HG02885 (cell line): ENCODE results near the gene SPTLC3.

ENCODE experiments used
- ATAC-seq: cut with Tn5 transposase; IDR thresholded peaks from one replicate; pipeline ENCODE4 v1.9.1; 2021; ENCODE audit warnings: mild to moderate bottlenecking; ENCODE audit not compliant: unreplicated experiment, poor library complexity

The SPTLC3 gene

DNA sequence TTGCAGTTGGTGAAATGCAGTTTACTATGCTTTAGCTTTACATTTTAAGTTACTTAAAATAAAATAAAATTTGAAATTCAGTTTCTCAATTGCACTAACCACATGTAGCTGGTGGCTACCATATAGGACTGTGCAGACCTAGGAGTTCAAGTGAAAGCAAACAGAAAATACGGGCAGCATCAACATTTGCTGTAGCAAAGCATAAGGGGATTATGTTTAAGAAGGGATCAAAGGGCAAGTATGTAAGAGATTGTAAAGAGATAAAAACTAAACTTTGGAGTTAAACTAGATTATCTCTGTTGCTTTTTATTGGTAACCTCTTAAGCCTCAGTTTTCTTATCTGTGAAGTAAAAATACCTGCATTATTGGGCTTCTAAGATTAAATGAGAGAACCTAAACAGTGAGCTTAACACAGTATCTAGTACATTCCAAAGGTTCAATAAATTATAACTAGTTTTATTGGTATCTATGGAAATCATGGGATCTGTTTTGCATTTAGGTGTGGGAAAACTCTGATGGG lies 81.2 kb downstream of the SPTLC3 start:
- no peak for ATAC-seq

DNA sequence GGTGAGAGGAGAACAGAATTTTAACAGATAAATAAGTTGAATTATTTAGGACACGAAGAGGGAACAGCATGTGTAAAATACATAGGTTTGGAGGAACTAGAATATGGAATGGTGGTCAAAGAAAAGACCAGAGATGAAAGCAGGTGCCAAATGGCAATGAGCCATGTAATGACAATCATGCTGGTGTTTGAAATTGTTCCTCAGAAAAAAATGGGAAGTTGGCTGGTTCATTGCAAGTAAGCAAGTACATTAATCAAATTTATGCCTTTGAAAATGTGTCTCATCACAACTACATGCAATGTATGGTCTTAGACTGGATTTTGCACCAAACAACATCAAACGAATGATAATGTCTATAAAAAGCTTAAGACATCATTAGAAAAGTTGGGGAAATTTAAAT lies 83.3 kb downstream of the SPTLC3 start:
- ATAC-seq = no peak

DNA sequence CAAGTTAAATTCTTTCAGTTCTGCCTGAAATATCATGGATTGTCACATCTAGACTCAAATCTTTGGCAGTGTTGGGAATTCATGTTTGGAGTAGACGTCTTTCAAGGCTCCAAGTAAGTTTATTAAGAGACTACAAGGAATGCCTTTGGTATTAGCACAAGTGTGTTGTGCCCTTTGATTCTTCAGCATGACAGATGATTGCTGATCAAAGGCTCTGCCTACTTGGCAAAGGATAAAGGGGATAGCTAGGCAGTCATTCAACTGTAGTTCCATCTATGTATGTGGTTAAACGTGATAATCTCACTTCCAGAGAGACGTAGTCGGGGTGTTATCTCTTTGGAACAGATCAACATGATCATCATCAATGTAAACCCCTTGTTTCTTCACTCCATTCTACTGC lies 86.2 kb downstream of the SPTLC3 start:
- ATAC-seq = no peak

DNA sequence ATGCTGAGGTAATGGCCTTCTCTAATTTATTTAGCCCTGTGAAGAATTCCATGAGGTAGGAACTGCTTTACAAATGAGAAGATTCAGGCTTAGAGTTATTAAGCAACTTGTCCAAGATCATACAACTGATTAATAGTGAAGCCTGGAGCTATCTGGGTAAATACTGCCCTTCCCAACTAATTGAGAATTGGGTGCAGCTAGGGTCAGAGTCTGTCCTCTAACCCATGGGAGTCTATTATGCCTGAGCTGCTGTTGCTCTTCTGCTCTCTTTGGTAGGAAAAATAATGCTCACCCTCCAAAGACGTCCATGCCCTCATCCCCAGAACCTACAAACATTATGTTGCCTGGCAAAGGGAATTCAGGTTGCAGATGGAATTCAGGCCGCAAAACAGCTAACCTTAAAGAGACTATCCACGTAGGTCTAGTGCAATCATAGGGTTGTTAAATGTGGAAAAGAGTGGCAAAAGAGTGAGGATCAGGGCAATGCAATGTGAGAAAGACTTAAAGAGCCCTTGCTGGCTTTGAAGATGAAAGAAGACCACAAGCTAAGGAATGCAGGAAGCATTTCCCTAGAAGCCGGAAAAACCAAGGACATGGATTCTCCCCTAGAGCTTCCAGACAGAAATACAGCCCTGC lies 90.1 kb downstream of the SPTLC3 start:
- no peak for ATAC-seq

DNA sequence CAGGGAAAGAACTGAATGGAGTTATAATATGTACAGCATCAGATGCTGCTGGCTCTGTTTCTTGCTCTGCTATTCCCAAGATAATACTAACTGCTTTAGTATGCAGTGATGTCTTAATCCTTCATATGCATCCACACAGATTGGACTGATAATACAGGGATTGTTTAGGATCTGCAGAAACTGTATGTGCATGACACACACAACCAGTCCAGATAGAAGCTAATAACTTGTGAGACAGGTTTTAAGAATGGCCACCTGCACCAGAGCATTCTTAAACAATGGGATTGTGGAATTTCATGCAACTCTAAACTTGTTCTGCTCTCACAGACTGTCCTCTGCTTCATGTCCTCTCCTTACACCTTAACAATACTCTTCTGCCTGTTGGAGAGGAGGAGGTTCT lies 90.9 kb downstream of the SPTLC3 start:
- no peak for ATAC-seq

DNA sequence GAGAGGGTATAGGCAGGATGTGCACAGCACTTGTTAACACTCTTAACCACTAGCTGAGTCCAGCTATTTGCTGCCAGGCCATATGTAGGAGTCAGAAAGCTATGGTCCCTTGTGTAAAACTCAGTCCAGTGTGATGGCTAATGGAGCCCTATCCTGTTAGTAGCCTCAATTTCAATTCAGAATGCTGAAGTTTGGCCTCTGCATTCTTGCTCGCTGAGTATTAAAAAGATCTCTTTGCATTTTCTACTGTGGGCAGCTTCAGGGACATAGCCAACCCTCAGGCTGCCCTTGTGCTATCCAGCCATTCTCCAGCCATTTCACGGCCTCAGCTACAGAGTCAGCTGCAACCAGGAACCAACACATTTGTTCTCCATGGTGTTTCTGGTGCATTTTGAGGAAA lies 92.5 kb downstream of the SPTLC3 start:
- ATAC-seq = no peak

DNA sequence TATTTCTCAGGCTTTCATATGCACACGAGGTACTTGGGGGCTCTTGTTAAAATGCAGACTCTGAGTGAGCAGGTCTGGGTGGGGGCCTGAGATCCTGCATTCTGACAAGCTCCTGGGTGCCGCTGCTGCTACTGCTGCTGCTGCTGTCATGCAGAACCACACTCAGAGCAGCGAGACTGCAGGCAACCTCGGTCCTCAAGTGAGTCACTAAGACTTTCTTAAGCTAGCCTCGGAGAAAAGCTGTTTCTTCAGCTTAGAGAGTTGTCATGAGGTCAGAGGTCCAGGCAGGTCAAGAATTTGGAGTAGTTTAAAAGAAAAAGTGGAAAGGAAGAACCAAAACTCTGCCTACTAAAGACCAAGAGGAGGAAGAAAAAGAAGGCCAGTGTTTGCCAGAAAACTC lies 92.9 kb downstream of the SPTLC3 start:
- ATAC-seq = no peak

DNA sequence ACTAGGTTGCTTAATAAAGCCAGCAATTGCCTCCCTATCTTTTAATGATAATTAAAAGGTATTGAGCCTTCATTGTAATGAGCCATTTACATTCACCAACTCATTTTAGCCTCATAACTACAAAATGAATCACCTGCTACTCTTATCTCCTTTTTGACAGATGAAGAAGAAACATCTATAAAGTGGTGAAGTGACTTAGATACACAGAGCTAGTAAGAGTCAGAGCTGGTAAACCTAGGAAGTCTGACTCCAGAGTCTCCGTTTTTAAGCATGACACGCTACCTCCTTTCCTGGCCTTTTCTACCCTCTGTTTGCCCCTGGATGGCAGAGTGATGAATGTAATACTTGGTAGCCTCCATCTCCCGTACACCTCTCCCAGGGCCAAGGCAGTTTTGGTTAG lies 93.5 kb downstream of the SPTLC3 start:
- ATAC-seq = no peak

DNA sequence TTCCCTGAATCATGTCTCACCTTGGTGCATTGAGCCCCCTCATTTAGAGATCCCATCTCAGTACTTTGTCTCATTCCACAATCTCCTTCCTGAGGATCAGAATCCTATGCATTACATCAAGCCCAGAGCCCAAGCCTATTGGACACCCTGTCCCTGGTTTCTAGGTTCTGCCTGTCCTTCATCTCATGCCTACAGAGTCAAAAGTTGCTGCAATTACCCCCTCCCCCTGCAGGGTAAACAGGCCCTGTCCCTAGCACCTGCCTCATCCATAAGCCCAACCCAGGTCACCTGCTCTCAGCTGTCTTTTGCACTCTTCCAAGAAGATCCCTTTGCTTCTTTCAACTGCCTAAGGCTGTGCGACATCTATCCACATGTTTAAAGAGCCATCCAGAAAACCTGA lies 93.9 kb downstream of the SPTLC3 start:
- ATAC-seq = no peak

DNA sequence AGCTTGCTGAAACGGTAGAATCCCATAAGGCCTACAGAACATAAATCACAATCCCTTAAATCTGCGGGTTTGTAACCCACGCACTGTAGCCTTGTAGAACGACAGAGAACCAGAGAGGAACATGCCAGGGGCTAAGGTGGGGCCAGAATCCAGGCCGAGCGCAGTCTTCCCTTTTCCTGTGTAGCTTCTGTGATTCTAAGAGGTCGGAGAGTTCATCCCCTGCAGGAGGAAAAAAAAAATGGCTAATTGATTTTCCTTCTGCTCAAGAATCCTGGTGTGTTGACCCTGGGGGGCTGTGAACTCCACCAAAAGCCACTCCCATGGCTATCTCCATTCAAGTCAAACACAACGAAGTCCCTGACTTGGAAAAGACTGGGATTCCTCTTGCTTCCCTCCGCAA lies 96.3 kb downstream of the SPTLC3 start:
- no peak for ATAC-seq

DNA sequence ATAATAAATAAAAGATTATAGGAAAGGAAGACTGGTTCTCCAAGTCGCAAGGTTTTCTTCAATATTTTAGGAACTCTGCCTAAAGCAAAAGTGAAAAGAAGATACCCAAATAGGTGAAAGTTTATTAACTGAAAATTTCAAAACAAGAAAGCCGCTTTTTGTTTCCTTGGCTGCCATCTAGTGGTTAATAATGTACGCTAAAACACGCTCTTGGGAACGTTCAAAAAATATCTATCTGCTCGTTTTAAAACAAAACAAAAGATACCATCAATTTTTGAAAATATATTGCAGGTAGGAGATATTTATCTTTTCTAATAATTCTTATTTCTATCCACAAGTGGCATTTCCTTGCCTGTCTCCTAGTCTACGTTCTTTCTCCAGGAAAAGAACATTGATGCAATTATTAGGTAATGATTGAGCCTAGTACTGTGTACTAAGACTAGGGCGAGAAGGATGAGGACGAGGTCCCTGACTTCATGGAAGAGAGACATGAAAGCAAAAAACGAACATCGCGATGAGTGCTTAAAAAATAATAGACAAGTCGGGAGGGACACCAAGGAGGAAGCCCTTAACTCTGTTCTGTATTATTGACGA lies 97.2 kb downstream of the SPTLC3 start:
- ATAC-seq = peak; percentile 52

DNA sequence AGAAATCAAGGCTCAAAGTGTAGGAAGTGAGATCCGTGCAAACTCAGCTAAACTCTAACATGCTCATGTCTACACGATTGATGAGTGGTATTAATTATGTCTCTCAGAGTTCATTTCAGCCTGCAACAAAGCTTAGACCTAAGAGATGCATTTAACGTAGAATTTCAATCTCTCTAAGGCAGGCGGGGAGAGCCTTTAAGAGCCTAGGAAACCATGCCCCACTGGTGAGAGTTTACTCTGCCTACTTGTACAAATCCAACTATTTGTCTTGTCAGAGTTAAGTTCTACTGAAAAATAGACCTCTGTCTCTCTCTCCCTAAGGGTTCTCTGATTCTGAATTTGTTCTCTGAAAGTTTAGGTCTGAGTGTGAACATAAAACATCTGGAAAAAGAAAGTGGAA lies 100.9 kb downstream of the SPTLC3 start:
- no peak for ATAC-seq

DNA sequence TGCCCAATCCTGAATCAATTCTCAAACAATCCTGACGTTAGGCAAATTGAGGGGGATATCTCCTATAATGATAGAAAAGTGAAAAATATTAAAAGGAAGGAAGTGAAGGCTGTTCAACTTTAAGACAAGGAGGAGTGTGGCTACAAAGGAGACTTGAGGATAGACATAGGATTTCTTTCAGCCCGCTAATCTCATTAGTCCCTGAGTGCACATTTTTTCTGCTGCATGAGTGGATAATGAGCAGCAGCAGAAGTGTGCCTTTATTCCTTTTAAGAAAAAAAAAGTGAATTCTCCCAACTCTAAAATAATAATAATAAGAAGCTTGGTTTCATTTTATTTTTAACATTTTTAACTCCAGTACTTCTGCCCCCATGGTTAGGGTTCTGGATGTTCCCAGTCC lies 102.0 kb downstream of the SPTLC3 start:
- ATAC-seq = no peak

DNA sequence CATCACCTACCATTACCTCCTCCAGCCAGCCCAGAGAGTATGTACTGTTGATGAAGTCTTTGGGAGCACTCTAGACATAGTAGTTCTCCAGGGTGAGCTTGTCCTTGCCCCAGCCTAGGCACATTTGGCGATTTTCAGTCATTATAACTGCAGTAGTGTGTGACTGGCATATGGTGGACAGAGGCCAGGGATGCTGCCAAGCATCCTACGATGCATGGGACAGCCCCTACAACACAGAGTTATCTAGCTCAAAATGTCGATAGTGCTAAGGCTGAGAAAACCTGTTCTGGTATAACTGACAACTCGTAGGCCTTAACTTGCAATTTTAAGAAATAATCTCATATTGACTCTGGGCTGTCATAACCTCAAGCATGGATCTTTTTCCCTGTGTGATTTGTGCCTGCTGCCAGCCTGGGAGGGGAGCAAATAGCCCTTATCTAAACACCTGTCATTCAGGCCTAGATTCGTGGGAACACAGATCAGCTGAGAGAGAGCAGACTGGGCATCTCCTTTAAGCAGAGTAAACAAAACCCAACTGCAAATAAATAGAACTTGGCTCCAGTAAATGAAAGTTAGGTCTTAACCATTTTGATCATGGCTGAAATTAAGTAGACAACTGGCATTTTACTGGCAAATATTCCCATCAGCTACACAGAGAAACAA lies 102.6 kb downstream of the SPTLC3 start:
- ATAC-seq = no peak

DNA sequence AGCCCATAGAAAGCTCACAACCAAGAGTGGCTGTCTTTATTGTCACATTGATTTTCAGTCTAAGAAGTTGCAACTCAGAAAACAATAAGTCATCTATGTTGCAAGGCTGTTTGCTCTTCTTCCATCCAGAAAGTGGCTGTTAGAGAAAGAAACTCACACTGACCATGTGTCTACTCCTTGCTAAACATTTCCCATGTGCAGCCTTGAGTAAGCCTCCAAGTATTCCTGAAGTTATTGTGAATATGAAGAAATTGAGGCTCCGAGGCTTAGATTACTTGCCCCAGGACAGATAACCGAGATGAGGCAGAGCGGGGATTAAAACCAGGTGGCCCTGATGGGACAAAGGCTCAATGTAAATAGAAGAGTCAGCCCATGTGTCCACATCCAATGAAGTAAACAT lies 105.0 kb downstream of the SPTLC3 start:
- ATAC-seq = no peak

DNA sequence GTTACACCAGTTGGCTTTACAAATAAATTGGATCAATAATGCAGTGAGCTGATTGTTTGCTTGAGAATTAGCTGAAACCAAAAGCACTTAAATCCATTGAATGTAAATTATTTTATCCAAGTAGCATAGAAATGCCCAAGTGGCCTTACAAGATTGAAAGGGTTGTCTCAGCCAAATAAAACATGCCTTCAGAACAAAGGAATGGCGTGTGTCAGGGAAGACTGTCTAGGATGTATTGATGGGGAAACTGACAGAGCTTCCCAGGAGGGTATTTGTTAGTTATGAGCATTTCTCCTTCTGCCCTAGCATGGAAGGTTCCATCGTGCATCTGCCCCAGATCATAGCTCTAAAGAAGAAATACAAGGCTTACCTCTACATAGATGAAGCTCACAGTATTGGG lies 108.4 kb downstream of the SPTLC3 start:
- no peak for ATAC-seq

DNA sequence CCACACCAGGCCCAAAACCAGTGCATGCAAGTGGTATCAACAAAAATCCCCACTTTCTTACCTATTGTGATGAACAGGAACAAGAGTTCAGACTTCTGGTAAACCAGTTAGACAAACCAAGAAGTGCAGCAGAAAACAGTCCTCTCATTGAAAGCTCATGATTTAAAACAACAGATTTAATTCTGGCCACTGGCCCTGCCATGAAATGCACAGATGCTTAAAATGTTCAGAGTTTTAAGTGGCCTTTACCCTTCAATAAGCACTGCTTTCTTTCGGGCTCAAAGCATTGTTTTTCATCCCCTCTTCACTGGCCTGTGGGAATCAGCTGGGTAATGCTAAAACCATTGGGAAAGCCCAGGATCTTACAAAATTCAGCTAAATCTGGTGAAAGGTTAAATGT lies 109.9 kb downstream of the SPTLC3 start:
- ATAC-seq = no peak

DNA sequence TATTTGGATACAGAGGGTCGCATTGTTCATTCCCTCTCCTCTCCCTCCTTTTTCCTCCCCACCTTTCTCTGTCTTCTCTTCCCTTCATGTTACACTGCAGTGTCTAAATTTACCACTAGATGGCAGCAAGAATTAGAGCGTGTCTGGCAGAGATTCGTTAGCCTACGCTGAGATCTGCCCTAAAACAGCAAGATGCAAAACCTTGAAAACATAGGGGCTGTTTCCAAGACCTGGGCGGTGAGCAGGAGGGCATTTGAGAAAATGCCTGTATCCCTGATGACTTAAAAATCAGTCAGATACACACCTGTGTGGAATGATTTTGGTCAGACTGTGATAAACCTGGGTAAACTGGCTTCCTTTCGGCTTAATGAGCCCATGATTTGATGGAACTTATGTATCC lies 110.8 kb downstream of the SPTLC3 start:
- peak; percentile 70 for ATAC-seq

DNA sequence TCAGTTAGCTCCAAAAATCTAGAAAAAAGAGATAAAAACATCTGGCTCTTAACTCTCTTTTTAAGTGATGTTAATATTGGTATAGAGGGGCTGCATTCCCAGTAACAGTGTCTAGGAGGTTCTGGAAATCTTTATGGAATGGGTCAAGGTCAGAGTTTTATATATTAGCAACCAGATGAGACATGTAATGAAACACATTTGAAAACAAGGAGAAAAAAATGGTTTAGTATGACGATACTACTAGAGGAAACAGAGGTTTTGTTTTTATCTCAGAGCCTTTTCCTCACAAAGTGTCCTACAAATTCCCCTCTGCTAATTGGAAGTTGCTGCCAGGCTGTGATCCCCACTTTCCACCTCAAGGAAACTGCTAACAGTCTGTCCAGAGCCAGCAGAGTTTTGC lies 111.7 kb downstream of the SPTLC3 start:
- ATAC-seq = no peak

DNA sequence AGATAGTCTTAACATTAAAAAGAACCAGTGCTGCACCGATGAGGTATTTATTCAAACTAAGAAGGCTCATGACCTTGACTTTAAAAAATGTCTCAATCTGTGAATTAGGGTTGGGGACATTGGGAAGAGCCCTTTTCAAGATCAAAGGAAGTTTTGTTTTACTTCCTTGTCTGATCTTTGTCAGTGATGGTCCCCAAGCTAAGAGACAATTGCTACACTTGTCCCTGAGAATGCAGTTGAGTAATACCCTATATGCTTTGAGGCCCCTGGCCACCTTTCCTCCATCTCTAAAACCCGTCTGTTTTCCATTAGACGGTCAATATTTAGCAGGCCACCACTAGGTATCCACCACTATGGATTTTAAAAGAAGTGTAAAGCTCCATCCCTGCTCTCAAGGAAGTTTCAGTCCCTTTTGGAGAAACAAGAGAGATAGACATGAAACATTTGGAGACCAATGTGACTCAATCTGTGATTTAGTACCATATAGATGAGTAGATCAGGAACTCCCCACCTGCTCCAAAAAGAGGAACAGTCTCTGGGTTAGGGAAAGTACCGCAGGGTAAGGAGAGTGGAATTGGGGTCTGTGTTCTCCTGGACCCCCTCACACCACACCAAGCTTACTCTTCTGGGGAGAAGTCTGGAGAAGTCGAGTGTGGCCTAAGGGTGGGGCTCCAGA lies 113.2 kb downstream of the SPTLC3 start:
- peak; percentile 83 for ATAC-seq

DNA sequence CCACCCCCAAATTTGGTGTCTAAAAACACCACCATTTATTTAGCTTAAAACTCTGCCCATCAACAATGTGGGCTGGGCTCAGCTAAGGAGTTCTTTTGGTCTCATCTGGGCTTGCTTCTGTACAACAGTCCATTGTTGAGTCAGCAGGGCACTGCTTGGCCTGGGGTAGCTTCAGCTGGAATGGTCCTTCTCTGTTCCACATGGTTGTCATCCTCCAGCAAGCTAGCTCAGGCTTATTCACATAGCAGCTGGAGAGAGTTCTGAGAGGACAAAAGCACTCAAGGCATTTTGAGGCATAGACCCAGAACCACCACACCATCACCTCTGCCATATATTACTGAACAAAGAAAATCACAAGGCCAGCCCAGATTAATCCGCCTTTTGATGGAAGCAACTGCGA lies 116.7 kb downstream of the SPTLC3 start:
- ATAC-seq = no peak
